Central memory CD8-positive, alpha-beta T cell (primary cell): ENCODE results near the gene CTNS.

Experiments
- ATAC-seq: fragments of 150-1000 bp; cut with Tn5 transposase; replicated peaks from 2 replicates; pipeline ENCODE4 v1.10.0; 2022; ENCODE audit warnings: mild to moderate bottlenecking, moderate FRiP score, moderate number of reproducible peaks; ENCODE audit not compliant: poor library complexity, severe bottlenecking; ENCODE audit errors: extremely low read depth
- DNase-seq, 2 donors: peaks; one replicate each; pipeline ENCODE4 v3.0.0; 2021; ENCODE audit warnings: low spot score in 2 of 2
- H3K27ac Mint-ChIP-seq: one replicate; pipeline ENCODE4 v1.8.0; 2022; ENCODE audit warnings: low read depth, mild to moderate bottlenecking, moderate library complexity, mixed read lengths
- H3K27me3 Mint-ChIP-seq: one replicate; pipeline ENCODE4 v1.8.0; 2022; ENCODE audit warnings: mixed read lengths
- H3K36me3 Mint-ChIP-seq: one replicate; pipeline ENCODE4 v1.8.0; 2022; ENCODE audit warnings: mild to moderate bottlenecking, moderate library complexity, mixed read lengths; ENCODE audit not compliant: insufficient read depth
- H3K4me1 Mint-ChIP-seq: one replicate; pipeline ENCODE4 v1.8.0; 2022; ENCODE audit warnings: mixed read lengths
- H3K4me3 Mint-ChIP-seq: one replicate; pipeline ENCODE4 v1.8.0; 2022; ENCODE audit warnings: mild to moderate bottlenecking, moderate library complexity, mixed read lengths
- H3K9me3 Mint-ChIP-seq: one replicate; pipeline ENCODE4 v1.8.0; 2022; ENCODE audit warnings: mixed read lengths

CTNS gene

GRCh38 chr17:3685174-3685573, 48.6 kb downstream of the CTNS start:
- Mint-ChIP-seq H3K36me3 (peaks cover 14% of the 10 kb centered on the region), H3K27me3 (no peaks in the 10 kb centered on the region), H3K4me1 (peaks cover 11% of the 10 kb centered on the region), H3K9me3 (no peaks in the 10 kb centered on the region), H3K4me3 (no peak overlapping the region), H3K27ac (peak overlapping the region; percentile 65)
- ATAC-seq (no peak), DNase-seq (no peak)

GRCh38 chr17:3688027-3688553, 51.5 kb downstream of the CTNS start:
- ATAC-seq (no peak), DNase-seq (no peak)
- H3K4me1 Mint-ChIP-seq, result peaks cover 9% of the 10 kb centered on the region
- peaks cover 16% of the 10 kb centered on the region for H3K36me3 Mint-ChIP-seq
- no peak overlapping the region for H3K27ac Mint-ChIP-seq
- no peaks in the 10 kb centered on the region for H3K9me3 Mint-ChIP-seq
- H3K4me3 Mint-ChIP-seq, result no peak overlapping the region
- H3K27me3 Mint-ChIP-seq, result no peaks in the 10 kb centered on the region

- peaks cover 18% of the 10 kb centered on the region for H3K36me3 Mint-ChIP-seq
- ATAC-seq, result no peak
- H3K9me3 Mint-ChIP-seq, result no peaks in the 10 kb centered on the region
- no peak for DNase-seq
- no peak overlapping the region for H3K4me3 Mint-ChIP-seq
- H3K27me3 Mint-ChIP-seq, result no peaks in the 10 kb centered on the region
- peaks cover 8% of the 10 kb centered on the region for H3K4me1 Mint-ChIP-seq
- no peak overlapping the region for H3K27ac Mint-ChIP-seq
Observed at GRCh38 chr17:3688852-3689261, 52.3 kb downstream of the CTNS start.

- DNase-seq (no peak), ATAC-seq (no peak)
- Mint-ChIP-seq H3K27ac (no peak overlapping the region), H3K36me3 (peaks cover 21% of the 10 kb centered on the region), H3K9me3 (no peaks in the 10 kb centered on the region), H3K4me3 (no peak overlapping the region), H3K27me3 (no peaks in the 10 kb centered on the region), H3K4me1 (peaks cover 15% of the 10 kb centered on the region)
Observed at GRCh38 chr17:3689262-3690093, 52.9 kb downstream of the CTNS start.

- H3K9me3 Mint-ChIP-seq, result no peaks in the 10 kb centered on the region
- no peak overlapping the region for H3K27ac Mint-ChIP-seq
- H3K4me3 Mint-ChIP-seq, result no peak overlapping the region
- no peak for ATAC-seq
- H3K4me1 Mint-ChIP-seq, result peaks cover 20% of the 10 kb centered on the region
- DNase-seq, result no peak
- no peaks in the 10 kb centered on the region for H3K27me3 Mint-ChIP-seq
- peaks cover 18% of the 10 kb centered on the region for H3K36me3 Mint-ChIP-seq
Observed at GRCh38 chr17:3690094-3690715, 53.6 kb downstream of the CTNS start.

- Mint-ChIP-seq H3K27ac (no peak overlapping the region), H3K36me3 (peaks cover 17% of the 10 kb centered on the region), H3K4me1 (peaks cover 20% of the 10 kb centered on the region), H3K4me3 (no peak overlapping the region), H3K27me3 (no peaks in the 10 kb centered on the region), H3K9me3 (no peaks in the 10 kb centered on the region)
- DNase-seq (no peak), ATAC-seq (no peak)
Observed at GRCh38 chr17:3691617-3692067, 55.1 kb downstream of the CTNS start.

- H3K4me3 Mint-ChIP-seq, result no peak overlapping the region
- no peak overlapping the region for H3K27ac Mint-ChIP-seq
- no peak for DNase-seq
- H3K9me3 Mint-ChIP-seq, result no peaks in the 10 kb centered on the region
- no peak for ATAC-seq
- H3K27me3 Mint-ChIP-seq, result no peaks in the 10 kb centered on the region
- H3K4me1 Mint-ChIP-seq, result peaks cover 20% of the 10 kb centered on the region
- H3K36me3 Mint-ChIP-seq, result peaks cover 17% of the 10 kb centered on the region
Observed at GRCh38 chr17:3692346-3692745, 55.8 kb downstream of the CTNS start.

GRCh38 chr17:3693141-3693540, 56.6 kb downstream of the CTNS start:
- Mint-ChIP-seq H3K27ac (no peak overlapping the region), H3K4me1 (peaks cover 20% of the 10 kb centered on the region), H3K4me3 (peak overlapping the region; percentile 80), H3K36me3 (peaks cover 15% of the 10 kb centered on the region), H3K9me3 (no peaks in the 10 kb centered on the region), H3K27me3 (no peaks in the 10 kb centered on the region)
- no peak for DNase-seq
- no peak for ATAC-seq

- H3K4me3 Mint-ChIP-seq, result peak overlapping the region; percentile 80
- no peak for DNase-seq
- peak overlapping the region; percentile 74 for H3K27ac Mint-ChIP-seq
- ATAC-seq, result peak; percentile 38
- no peaks in the 10 kb centered on the region for H3K9me3 Mint-ChIP-seq
- H3K27me3 Mint-ChIP-seq, result no peaks in the 10 kb centered on the region
- H3K4me1 Mint-ChIP-seq, result peaks cover 20% of the 10 kb centered on the region
- peaks cover 12% of the 10 kb centered on the region for H3K36me3 Mint-ChIP-seq
Observed at GRCh38 chr17:3693829-3694231, 57.3 kb downstream of the CTNS start.

- H3K27me3 Mint-ChIP-seq, result no peaks in the 10 kb centered on the region
- peaks cover 20% of the 10 kb centered on the region for H3K4me1 Mint-ChIP-seq
- DNase-seq (no peak), ATAC-seq (no peak)
- H3K36me3 Mint-ChIP-seq, result peaks cover 9% of the 10 kb centered on the region
- peak overlapping the region; percentile 51 for H3K27ac Mint-ChIP-seq
- H3K4me3 Mint-ChIP-seq, result peak overlapping the region; percentile 80
- no peaks in the 10 kb centered on the region for H3K9me3 Mint-ChIP-seq
Observed at GRCh38 chr17:3695129-3695722, 58.7 kb downstream of the CTNS start.

GRCh38 chr17:3695723-3696411, 59.3 kb downstream of the CTNS start, which contains the start of gene P2RX5:
P2RX5 (minus strand) TSS chr17:3696155; CDS start chr17:3696005, 150 bp downstream.
- ATAC-seq, result peak; percentile 64
- H3K27ac Mint-ChIP-seq, result peak within 1 kb of the TSS; percentile 51
- H3K27me3 Mint-ChIP-seq, result no peaks in the 10 kb centered on the region
- no peaks in the 10 kb centered on the region for H3K9me3 Mint-ChIP-seq
- no peak for DNase-seq
- H3K4me3 Mint-ChIP-seq, result peak within 1 kb of the TSS; percentile 80
- peaks cover 20% of the 10 kb centered on the region for H3K4me1 Mint-ChIP-seq
- H3K36me3 Mint-ChIP-seq, result peaks cover 7% of the 10 kb centered on the region

GRCh38 chr17:3697103-3697476, 60.5 kb downstream of the CTNS start:
- peaks cover 7% of the 10 kb centered on the region for H3K36me3 Mint-ChIP-seq
- no peak for DNase-seq
- H3K4me3 Mint-ChIP-seq, result no peak overlapping the region
- H3K4me1 Mint-ChIP-seq, result peaks cover 13% of the 10 kb centered on the region
- H3K27me3 Mint-ChIP-seq, result no peaks in the 10 kb centered on the region
- H3K9me3 Mint-ChIP-seq, result no peaks in the 10 kb centered on the region
- no peak for ATAC-seq
- no peak overlapping the region for H3K27ac Mint-ChIP-seq
